Right renal pelvis (tissue), 4 donors: ENCODE results near the gene CORO2B. TPM values are rescaled to one million over a fixed set of nuclear protein-coding genes. Genes with fewer than 3 reads are reported as not detected.

ENCODE experiments used
- DNase-seq, 4 donors: peaks; one replicate each; pipeline ENCODE4 v3.0.0-alpha.2; 2013; ENCODE audit warnings: low read depth in 4 of 4, low spot score in 3 of 4, missing footprints in 1 of 4
- polyA plus RNA-seq, 4 donors: library from polyadenylated mRNA; unstranded; fragments of 120-200 nt; gene quantifications; one replicate each; pipeline ENCODE4 v1.2.1, GENCODE V29; 2013; ENCODE audit not compliant: insufficient read length in 4 of 4

The CORO2B gene
- polyA plus RNA-seq, 4 donors: 22.1 to 27.9 (median 25.6) TPM

DNA sequence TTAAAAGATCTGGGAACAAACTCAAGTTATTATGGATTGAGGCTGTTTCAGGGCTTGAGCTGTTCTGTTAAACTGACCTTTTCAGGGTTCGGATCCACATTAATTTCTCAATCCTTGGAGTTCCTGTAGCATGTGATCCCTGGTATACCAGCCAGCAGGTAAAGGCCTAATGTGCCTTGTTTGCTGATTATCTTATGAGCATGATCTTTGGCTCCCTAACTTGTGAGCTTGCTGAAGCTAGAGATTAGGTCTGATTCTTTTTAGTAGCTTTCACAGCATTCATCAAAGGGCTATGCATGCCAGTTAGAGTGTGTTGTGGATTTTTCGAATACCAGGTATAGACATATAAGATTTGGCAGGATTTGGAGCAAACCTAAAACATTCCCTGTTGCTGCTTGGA lies 10.3 kb downstream of the CORO2B start:
- no peak for DNase-seq

DNA sequence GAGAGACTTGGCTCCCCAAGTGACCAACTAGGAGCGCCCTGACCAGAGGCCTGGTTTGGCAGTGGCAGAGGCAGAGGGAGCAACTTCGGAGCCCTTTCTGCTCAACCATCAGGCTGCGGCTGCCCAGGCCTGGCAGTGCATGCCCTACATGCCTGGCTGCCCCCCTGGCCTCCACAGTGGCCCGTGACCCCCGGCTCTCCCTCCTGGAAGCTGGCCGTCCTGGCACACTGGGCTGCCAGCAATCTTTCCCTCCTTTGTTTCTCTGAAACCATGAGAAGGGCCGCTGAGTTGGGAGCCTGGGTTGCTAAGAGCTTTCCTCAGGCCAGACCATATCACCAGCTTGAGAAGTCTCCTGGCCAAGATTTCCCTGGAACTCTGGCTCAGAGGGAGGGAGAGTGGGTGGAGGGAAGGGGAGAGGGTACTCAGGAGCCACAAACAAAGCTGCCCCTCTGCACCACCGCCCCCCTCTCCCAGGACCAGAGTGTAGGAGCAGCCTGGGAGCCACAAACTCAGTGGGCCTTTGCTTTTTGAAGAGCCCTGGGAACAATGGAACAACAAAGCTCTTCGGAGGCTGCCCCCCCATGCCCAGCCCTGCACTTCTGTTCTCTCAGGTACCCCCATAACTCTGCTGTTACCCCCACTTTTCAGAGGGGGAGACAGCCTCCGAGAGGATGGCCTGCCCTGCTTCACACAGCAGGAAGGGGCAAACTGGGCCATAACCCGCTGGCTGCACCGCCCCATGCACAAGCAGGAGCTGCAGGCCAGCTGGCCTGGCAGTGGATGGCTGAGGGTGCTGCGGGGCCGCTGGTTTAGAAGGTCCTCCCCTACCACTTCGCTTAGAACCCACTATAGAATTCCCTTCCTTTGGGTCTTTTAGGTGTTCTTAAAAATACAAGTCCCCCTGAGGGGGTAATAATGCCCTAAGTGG lies 11.3 kb downstream of the CORO2B start:
- no peak for DNase-seq

- no peak for DNase-seq
Observed at GRCh38 chr15:68590721-68591389, 12.1 kb downstream of the CORO2B start.

- no peak for DNase-seq
Observed at GRCh38 chr15:68592054-68592453, 13.3 kb downstream of the CORO2B start.

- no peak for DNase-seq
Observed at GRCh38 chr15:68592544-68592943, 13.8 kb downstream of the CORO2B start.

DNA sequence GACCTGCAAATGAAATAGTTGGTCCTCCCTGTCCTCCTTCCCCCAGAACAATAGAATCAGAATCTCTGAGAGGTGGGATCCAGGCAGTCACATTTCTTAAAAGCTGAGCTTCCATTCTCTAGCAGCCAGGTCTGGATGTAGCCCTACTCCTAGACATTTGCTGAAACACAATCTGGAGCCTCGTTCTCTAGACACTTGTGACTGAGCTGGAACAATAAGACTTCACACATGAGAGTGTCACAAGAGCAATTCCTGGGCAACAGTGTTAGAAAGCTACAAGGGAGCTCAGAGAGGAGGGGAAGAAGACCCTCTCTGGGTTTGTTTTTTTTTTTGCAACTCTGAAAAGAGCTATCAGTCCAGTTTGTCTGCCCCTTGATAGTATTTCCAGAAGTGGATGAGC lies 14.5 kb downstream of the CORO2B start:
- no peak for DNase-seq

GRCh38 chr15:68593828-68594532 lies 15.2 kb downstream of the CORO2B start:
- DNase-seq: no peak

GRCh38 chr15:68594533-68595259 lies 15.9 kb downstream of the CORO2B start:
- no peak for DNase-seq

DNA sequence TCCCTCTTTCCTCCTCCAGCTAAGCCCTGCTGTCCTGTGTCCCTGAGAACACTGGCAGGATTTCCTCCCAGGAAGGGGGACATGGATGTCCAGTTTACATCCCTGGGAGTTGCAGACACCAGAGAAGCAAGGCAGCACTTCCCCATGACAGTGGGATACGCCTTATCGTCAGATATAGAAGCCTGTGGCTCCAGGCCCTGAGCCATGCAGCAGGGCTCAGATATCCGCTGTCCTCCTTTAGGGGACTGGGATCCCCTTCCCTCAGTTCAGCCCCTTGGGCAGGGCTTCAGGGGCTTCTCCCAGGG lies 16.4 kb downstream of the CORO2B start:
- no peak for DNase-seq

DNA sequence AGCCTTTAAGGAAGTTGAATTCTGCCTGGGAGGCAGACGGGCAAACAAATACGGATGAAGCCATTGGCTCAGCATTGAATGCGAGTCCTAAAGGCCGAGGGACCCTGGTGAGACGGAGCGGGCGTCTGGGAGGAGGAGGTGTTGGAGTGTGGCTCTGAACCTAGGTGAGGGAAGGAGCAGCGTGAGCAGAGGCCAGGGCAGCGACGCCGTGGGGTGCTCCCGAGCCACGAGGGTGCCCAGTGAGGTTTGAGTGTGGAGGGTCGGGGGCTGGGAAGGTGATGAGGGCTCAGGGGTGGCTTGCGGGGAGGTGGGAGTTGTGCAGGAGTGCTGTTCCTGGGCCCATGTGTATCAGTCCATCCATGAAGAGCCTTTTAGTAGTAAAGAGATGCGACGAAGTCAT lies 17.0 kb downstream of the CORO2B start:
- no peak for DNase-seq

GRCh38 chr15:68596691-68597090 lies 17.9 kb downstream of the CORO2B start:
- no peak for DNase-seq

- DNase-seq: no peak
Observed at GRCh38 chr15:68597581-68597980, 18.8 kb downstream of the CORO2B start.

DNA sequence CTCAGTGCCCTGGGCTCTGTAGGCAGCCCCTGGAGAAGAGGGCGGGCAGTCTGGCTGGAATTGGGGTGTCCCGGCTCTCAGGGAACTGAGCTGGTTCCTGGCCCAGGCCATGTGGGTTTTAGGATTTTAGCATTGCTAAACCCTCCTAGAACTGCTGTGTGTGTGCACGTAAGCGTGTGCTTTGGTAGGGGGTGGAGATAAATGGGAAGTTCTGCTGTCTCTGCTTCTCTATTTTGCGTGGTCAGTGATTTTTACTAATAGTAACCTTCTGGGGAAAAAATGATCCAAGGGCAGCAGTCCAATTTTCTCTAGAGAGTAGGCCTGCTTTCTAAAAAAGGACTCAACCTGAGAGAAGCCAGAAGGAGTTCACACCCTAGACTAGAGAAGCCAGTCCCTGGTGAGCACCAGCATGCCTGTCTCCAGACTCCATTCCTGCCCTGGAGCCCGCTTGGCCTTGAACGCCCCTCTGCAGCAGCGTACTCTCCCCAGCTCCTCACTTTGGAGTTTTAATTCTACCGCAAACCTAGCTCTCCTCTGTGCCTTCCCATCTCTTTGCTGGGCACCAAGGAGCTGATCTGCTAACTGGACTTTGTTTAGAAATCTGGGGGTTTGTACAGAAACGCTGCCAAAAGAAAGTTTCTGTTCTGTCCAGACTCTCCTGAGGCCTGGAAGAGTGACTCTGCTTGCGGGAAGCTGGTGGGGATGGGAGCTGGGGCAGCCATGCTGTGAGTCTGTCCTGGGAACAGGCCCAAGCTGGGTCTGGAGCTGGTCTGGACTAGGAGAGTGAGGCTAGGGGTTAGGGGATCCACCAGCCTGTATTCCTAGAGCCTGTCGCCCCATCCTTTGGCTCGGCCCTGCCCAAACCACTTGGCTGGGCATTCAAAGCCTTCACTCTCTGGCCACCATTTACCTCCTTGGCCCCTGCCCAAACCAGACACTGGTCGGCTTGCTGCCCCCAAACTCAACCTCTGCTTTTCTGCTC lies 19.7 kb downstream of the CORO2B start:
- DNase-seq: no peak

DNA sequence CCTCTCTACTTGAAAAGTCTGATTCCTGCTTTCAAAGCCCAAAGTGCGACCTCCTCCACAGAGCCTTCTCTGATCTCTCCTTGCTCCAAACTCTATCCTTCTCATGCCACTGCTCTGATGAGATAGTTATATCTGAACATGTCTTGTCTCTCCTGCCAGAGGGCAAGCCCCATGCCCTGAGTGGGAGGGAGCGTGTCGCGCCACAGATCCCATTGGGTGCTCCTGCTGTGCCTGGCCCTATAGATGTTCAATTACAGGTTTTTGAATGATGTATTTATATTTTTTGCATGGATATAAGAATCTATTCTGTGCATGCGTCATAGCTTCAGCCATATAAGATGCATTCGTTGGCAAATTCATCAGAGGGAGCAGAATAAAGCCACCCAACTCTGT lies 20.4 kb downstream of the CORO2B start:
- DNase-seq: no peak

GRCh38 chr15:68599560-68600071 lies 20.8 kb downstream of the CORO2B start:
- DNase-seq: peak in 2 of 4 donors; percentile 44 to 53

DNA sequence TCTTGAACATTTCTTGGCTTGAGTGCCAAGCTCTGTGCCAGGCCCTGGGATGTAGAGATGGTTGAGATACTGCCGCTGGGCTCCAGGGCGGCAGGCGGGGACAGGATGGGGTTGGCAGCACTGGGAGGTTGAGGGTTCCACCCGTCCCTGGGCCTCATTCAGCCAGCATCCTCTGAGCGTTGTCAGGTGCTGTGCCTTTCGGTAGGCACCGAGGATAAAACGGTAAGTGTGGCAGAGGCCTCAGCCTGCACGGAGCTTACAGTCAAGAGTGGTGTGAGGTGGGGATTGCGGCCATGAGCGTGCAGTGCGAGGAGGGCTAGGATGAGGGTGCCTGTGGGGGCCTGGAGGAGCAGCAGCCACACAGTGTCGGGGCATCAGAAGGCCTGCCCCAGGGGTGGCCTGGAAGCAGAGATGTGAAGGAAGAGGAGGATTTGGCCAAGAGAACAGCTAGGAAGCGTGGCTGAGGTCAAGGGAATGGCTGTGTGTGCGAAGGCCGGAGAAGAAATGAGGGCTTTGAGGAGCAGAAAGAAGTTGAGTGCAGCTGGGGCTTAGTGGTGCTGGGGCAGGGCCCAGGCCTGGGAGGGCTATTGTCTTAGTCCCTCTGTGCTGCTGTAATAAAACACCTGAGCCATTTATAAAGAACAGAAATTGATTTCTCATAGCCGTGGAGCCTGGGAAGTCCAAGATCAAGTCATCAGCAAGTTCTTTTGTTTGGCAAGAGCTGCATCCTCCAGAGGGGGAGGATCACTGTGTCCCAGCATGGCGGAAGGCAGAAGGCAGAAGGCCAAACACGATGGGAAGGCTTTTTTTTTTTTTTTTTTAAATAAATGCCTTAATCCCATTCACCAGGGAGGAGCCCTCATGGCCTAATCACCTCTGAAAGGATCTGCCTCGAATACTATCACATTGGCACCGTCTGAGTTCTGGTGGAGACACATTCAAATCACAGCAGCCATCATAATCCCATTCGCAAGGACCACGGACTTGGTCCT lies 22.7 kb downstream of the CORO2B start:
- no peak for DNase-seq

DNA sequence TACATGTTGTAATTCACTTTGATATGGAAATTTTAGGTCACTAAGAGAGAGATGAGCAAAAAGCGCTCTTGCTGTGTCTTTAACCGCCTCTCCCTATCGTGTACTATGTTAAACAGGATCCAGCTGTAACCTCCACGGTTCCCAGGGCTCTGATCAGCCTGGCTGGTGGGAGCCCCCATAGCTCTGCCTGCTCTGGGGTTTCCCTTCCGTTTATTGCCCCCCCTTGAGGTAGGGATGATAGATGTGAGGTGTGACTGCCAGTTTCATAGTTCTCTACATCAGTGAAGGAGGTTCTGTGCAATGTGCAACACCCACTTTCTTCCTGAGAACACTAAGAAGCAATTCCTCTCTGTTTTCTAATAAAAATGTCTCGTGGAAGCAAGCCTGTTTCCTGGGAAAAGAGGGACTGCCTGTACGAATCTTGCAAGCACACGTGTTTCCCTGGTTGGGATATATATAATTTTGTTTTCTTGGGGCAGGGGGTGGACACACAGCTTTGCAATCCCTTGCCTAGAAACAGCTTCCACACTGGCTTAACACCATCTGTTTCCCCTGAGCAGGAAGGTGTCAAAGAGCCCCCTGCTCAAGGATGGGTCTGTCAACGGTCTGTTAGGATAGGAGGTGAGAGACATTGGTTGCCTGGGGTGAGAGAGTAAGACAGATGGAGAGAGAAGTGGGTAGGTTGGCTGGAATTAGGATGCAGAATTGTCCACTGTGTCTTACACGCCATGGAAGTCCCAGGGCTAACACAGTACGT lies 23.8 kb downstream of the CORO2B start:
- no peak for DNase-seq

GRCh38 chr15:68603216-68603595 lies 24.4 kb downstream of the CORO2B start:
- DNase-seq: no peak
